GM21786 (cell line): ENCODE measurements around the gene ZBED4.

Experiments
- ATAC-seq: cut with Tn5 transposase; IDR thresholded peaks from one replicate; pipeline ENCODE4 v1.9.1; 2021; ENCODE audit not compliant: unreplicated experiment

Gene ZBED4

DNA sequence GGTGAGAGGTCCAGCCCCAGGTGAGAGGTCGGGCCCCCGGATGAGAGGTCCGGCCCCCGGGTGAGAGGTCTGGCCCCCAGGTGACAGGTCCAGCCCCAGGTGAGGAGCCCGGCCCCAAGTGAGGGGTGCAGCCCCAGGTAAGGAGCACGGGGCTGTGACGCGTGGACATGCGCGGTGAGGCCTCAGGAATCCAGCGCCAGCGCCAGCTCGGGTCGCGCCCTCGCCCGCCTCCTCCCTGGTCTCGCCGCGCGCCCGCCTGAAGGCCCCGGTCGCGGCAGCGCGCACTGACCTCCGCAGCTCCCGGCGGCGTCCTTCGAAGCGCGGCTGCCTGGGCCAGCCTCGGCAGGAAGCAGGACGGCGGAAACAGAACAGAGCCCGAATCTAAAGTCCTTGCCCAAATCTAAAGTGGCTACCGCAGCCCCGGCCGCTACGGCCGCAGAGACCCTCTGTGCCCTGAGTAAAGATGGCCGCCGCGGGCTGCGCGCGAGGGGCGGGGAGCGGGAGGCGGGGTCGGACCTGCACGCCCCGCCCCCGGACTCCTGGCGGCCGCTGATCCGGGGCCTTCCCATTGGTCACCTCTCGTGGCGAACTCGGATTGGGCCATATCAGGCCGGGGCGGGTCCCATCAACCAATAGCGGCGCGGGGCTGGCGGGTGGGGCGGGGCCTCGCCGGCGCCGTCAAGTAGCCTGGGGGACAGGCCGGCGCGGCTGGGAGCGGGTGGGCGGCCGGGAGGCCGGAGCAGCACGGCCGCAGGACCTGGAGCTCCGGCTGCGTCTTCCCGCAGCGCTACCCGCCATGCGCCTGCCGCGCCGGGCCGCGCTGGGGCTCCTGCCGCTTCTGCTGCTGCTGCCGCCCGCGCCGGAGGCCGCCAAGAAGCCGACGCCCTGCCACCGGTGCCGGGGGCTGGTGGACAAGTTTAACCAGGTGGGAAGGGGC lies 64.6 kb downstream of the ZBED4 start, which contains the start of the genes ALG12 and CRELD2:
ALG12 (minus strand) TSS at position 465 of the 937 bp plus-strand sequence. CDS start 4,673 bp downstream, outside the sequence.
CRELD2 (plus strand) TSS at position 661 of the 937 bp plus-strand sequence; CDS start at position 797, 136 bp downstream.
- peak; percentile 93 for ATAC-seq

DNA sequence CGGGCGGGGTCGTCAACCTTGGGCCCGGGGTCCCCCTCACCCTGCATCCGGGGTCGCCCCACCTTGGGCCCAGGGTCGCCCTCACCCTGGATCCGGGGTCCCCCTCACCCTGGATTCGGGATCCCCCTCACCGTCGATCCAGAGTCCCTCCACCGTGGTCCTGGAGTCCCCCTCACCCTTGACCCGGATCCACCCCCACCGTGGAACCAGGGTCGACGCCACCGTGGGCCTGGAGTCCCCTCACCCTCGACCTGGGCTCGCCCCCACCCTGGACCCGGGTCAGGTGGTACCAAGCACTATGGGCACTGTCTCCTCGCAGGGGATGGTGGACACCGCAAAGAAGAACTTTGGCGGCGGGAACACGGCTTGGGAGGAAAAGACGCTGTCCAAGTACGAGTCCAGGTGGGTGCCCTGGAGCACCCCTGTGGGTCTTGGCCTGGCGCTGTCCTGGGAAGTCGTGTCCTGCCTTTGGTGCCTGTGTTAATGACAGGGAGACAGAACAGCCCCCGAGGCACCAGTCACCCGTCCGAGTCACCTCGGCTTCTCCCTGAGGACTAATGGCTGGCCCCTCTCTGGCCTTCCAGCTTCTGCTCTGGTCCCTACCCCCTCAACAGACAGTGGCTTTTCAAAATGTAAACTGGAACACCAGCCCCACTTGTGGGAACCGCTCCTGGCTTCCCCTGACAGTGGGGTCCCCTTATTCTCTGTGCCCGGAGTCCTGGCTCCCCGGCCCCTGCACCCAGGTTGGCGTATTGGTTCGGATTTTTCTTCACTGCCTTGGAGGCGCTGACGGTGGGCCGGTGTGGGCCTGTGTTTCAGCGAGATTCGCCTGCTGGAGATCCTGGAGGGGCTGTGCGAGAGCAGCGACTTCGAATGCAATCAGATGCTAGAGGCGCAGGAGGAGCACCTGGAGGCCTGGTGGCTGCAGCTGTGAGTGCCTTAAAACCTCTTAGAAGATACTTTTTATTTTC lies 65.6 kb downstream of the ZBED4 start:
- peak; percentile 1 for ATAC-seq

DNA sequence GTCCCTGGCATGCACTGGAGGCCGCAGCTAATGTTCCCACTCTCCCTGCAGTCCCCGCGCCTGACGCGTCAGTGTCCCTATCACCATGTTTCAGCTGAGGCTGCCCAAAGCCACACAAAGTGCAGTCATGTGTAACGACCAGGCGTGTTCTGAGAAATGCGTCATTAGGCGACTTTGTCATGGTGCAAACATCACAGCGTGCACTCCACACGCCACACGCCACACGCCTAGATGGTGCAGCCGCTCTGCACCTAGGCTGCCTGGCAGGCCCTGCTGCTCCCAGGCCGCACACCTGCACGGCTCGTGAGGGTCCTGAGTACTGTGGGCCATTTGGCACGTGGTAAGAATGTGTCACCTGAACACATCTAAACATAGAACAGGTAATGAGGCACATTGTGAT lies 67.2 kb downstream of the ZBED4 start:
- ATAC-seq = no peak

DNA sequence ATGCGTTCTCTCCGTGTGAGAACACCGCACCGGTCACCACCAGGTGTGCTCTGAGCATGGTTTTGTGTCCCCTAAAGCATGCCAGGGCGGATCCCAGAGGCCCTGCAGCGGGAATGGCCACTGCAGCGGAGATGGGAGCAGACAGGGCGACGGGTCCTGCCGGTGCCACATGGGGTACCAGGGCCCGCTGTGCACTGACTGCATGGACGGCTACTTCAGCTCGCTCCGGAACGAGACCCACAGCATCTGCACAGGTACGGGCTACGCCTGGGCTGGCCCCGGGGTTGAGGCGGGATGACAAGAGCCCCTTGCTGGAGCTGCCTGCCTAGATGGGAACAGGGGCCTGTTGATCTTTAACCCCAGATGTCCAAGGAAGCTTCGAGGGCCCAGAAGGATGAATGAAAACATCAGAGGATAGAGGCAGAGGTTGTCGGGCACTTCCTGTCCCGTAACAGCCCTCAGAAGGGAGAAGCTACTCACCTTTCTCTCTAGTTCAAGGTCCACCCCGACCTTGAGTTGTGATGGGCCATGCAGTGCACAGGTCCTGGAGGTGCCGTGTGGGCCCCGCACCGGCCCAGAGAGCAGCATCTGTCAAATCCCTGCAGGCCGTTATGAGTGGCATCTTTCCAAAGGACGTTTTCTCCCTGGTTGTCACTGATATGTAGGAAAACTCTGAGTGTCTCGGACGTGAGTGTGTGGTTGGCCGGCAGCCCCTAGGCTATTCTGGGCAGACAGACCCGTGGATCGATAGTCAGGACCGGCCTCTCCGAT lies 68.0 kb downstream of the ZBED4 start:
- ATAC-seq = no peak

DNA sequence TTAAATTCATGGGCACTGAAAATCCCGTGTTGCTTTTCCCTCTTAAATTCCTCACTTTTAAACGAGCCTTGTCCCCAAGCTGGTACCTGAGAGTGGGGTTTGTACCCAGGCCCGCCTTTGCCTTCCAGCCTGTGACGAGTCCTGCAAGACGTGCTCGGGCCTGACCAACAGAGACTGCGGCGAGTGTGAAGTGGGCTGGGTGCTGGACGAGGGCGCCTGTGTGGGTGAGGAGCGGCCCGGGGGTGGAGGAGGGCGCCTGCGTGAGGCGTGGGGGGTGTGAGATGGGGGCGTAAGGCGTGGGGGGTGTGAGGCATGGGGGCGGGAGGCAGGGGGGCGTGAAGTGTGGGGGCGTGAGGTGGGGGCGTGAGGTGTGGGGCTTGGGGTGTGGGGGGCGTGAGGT lies 68.8 kb downstream of the ZBED4 start:
- ATAC-seq = no peak

DNA sequence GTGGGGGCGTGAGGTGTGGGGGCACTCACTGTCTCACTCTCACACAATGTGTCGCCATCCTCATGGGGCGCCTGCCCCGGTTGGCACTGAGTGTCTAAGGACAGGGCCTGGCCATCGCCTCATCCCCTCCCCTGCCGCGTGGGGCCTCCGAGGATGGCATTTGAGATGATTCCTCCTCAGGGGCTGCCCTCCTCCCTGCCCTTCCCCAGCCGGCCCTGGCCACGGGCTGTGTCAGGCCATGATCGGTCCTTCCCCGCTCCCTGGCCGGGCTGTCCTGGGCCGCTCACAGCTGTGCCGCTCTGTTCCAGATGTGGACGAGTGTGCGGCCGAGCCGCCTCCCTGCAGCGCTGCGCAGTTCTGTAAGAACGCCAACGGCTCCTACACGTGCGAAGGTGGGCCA lies 69.3 kb downstream of the ZBED4 start:
- no peak for ATAC-seq

DNA sequence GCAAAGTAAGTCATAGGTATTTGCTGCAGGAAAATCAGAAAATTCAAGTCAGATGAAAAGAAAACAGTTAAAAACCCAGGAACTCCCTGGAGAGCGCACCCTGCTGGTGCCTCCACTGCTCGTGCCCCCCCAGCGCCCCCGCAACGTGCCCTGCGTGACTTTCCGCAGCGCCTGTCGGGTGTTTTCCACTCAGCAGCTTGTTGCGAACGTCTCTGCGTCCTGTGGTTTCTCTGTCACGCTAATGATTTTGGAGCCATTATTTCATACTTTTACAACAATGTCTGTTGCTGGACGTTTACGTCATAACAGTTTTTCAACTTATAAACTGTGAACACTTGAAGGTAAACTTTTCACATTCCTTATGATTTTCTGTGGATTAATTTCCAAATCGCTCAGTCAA lies 69.8 kb downstream of the ZBED4 start:
- ATAC-seq = no peak

DNA sequence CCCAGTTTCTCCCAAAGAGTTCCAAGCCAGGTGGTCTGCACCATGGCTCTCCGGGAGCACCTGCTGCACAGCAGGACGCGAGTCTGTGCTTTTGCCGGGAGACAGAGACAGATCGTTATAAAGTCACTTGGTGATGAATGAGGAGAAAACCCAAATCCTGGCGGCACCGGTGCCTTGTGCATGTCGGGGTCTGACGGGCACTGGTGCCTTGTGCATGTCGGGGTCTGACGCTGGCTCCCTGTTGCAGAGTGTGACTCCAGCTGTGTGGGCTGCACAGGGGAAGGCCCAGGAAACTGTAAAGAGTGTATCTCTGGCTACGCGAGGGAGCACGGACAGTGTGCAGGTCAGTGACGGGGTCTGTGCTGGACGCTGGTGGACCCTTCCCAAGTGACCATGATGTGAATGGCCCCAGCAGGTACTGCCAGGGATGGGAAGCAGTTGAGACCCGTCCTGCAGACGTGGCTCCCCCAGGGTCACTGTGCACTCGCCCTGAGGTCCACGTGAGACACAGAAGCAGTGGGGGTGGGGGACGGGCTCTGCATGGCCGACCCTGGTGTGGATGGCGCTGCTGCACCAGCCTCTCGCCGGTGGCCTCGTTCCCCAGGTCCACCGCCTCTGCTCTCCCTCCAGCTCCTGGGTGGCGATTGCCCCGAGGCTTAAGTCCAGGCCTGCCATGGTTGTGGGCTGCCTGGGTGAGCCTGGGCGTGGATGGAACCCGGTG lies 70.6 kb downstream of the ZBED4 start:
- ATAC-seq = no peak

DNA sequence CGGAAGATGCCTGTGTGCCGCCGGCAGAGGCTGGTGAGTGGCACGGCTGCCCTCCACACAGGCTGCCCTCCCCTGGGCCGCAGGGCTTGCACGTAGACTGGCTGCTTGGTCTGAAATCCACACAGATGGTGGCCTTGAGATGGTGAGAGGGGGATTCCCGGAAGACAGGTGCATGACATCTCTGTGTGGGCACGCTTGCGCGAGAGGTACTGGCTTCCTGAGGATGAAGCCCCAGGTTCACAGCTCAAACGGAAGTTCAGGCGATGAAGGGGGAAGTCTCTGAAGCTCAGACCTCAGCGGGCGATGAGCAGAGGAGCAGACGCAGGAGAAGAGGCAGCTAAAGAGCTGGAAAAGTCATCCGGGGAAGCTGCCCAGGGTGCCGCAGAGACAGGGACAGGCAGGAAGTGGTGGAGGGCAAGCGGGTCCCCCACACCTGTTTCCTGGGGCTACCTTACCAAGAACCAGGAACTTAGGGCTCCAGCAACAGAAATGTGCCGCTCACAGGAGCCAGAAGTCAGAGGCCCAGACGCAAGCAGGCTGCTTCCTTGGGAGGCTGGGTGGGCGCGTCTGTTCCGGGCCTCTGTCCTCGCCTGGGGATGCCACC lies 72.0 kb downstream of the ZBED4 start:
- ATAC-seq = no peak

DNA sequence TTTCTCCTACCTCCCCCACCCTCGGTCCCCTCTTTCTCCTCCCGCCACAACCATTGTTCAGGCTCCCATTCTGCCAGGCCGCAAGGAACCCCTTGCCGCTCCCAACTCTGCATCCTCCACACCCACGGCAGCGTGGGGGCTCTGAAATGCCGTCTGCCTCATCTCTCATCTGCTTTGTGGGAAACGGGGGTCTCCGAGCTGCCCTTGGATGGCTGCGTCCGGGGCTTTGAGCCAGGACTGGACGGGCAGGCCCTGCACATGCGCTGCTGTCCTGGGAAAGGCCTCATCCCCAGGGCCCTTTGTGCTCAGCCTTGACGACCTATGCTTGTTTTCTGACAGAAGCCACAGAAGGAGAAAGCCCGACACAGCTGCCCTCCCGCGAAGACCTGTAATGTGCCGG lies 73.3 kb downstream of the ZBED4 start:
- no peak for ATAC-seq

DNA sequence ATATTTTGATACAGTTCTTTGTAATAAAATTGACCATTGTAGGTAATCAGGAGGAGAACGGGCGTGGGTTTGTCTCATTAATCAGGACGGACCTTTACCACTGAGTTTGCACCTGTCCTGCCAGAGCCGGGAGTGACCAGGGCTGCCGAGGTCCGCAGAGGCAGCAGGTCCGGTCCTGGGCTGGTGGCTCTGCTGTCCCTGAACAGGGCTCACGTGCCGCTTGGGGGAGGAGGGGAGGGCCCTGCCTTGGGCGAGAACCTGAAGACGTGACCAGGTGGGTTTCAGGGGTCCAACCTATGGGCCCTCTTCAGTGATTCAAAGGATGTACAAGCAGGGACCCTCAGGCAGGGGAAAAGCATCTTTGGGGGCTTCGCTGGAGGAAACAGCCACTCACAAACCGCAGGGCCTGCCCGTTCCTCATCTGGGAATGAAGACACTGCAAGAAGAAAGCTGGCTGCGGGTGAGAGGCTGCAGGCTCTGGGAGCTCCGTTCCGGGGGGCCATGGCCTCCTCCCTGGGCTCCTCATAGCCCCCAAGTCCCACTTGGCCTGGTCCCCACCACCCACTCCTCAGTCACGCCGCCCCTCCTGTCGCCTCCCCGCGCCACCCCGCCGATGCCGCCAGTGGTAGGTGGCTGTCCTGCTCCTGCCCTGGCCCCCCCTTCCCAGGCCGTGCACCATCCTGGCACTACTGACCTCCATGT lies 74.0 kb downstream of the ZBED4 start:
- no peak for ATAC-seq

DNA sequence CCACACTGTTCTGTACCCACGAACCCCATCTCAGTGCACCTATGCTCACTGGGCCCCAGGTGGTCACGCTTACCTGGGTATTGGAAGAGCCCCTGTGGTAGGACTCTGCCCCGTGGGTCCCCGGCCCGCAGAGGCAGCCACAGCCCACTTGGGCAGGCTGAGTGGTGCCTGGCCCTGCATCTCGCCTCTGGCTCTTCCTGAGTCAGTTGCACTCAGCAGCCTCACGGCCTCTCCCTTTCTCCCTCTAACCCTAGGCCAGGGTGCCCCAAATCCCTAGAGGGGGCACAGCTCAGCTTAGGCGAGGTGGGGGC lies 74.5 kb downstream of the ZBED4 start:
- no peak for ATAC-seq

DNA sequence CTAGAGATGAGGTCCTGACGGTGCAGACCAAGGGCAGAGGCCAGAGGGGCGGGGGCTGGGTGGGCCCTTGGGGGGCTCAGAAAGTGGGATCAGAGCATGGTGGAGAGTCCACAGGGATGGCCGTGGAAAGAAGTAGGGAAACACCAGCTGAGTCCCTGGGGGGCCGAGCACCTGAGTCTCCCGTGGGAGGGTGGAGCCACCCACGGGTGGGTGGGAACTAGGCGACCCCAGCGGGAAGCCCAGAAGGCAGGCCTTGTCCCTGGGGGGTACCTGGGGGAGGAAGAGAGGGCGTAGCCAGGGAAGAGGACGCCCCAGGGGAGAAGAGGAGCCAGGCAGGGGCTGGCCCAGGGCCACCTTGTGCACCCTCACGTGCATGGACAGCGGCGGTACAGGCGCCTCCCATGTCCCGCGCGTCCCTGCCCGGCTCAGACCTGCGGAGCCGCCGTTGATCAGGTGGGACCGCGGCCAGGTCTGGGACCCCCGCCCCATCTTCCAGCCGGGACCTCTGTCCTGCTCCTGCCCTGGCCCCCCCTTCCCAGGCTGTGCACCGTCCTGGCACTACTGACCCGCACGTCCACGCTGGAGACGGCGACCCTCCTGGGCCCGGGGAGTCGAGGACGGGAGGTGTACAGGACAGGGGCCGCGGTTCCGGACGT lies 75.0 kb downstream of the ZBED4 start:
- ATAC-seq = no peak

DNA sequence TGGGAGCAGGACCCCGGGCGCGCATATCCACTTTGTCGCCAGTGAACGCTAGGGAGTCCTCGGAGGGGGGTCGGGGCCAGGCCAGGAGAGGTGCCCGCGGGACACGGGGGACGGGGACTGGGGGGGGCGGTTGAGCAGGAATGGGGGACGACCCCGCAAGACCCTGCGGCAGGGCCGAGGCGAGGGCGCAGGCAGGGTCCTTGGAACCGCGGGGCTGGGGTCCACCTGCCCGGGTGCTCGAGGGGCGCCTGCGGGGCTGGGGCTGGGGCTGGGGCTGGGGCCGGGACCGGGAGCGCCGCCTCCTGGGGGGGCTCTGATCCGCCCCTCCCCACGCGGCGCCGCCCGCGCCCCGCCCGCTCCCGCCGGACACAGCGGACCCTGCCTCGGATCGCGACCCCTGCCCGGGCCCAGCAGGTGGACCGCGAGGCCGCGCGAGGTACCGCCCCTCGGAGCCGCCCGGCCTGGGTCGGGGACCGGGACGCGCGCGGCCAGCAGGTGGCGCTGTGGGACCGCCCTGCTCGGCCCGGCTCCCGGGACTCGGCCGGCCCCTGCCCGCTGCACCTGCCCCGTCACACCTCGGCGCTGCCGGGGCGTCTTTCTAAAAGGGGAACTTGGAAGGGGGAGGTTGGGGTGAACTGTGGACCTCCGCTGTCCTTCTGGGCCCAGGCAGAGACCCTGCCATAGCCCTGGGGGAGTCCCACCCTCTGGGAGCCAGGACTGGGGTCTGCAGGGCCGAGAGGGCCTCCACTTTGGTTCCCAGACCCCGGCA lies 75.8 kb downstream of the ZBED4 start:
- ATAC-seq = no peak

DNA sequence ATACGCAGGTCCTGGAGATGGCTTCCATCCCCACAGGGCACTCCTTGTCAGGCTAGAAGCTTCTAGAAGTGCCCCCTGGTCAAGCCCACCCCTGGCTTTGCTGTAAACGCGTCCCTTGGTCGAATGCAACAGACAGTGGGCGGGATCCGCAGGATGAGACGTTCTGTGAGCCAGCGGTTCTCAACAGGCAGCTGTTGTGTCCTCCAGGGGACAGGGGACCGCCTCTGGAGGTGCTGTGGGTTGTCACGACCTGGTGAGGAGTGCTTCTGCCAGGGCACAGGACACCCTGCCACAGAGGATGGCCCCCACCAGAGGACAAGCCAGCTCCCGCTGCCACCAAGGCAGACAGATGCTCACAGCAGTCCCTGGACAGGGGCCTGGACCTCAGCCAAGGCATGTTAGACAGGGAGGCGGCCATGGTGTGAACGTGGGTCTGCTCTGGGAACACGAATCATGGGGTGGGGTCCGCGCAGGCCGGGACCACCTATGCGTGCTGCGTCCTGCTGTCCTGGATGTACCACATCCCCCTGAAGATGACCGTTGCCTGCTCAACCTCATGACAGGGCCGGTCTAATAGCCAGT lies 76.4 kb downstream of the ZBED4 start:
- no peak for ATAC-seq

DNA sequence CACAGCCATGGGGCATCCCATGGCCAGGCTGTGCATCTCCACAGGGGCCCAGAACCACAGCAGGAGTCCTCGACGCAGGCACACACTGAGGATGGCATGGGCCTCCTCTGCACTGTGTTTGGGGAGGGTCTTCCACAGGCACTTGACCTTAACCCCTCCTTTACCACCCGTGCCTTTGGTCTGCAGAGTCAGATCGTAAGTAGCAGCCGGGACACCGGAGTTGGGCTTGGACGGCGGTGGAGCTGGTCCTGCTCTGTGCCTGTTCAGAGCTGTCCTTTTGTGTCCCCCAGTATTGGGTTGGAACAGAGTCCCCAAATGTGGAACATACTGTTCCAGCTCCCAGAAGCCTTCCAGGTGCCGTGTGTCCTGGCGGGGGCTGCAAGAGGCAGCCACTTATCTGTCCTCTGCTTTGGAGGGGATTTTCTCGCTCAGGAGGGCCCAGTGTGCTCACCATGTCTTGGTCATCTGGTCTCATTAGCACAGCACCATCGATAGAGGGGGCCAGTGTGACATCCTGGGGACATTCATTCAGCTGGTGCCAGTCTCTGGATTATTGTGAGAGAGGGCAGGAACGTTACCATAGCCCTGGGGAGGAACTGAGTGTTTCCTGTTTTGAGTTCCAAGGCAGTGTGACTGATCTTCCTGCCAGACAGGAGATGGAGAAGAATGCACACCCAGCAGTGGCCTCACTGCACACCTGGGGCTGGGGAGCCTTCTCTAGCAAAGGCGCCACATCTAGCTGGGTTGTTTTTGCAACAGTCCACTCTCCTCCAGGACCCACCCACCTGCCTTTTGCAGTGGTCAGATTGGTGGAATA lies 77.2 kb downstream of the ZBED4 start:
- peak; percentile 38 for ATAC-seq
